ENCODE measurements around the gene RGS3.

Gene RGS3

DNA sequence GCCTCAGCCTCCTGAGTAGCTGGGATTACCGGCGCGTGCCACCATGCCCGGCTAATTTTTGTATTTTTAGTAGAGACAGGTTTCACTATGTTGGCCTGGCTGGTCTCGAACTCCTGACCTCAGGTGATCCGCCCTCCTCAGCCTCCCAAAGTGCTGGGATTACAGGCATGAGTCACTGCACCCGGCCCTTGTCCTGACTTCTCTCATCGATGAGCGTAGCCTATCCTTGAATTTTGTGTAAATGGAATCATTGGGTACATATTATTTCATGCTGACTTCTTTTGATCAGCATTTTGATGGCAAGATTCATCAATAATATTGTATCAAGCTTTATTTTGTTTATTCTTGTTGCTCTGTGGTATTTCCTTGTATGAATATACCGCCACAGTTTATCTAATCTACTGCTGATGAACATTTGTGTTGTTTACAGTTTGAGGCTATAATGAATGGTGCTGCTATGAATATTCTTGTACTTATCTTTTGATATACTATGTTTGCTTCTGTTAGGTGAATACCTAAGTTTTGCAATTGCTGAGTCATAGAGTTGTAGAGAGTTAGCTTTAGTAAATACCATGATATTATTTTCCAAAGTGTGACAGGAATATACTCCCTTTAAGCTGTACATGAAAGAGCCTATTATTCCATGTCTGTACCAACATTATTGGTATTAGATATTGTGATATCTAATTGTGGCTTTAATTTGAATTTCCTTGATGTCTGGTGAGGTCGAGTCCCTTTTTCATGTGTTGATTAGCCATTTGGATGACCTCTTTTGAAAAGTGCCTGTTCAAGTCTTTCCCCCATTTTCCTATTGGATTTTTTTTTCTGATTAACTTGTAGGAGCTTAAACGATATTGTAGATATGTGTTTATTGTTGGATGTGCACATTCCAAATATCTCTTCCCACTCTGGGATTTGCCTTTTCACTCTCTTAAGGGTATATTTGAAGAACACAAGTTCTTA is 107.5 kb downstream of the RGS3 start:
- DNase-seq (ENCODE audit: low read depth), result no peak

DNA sequence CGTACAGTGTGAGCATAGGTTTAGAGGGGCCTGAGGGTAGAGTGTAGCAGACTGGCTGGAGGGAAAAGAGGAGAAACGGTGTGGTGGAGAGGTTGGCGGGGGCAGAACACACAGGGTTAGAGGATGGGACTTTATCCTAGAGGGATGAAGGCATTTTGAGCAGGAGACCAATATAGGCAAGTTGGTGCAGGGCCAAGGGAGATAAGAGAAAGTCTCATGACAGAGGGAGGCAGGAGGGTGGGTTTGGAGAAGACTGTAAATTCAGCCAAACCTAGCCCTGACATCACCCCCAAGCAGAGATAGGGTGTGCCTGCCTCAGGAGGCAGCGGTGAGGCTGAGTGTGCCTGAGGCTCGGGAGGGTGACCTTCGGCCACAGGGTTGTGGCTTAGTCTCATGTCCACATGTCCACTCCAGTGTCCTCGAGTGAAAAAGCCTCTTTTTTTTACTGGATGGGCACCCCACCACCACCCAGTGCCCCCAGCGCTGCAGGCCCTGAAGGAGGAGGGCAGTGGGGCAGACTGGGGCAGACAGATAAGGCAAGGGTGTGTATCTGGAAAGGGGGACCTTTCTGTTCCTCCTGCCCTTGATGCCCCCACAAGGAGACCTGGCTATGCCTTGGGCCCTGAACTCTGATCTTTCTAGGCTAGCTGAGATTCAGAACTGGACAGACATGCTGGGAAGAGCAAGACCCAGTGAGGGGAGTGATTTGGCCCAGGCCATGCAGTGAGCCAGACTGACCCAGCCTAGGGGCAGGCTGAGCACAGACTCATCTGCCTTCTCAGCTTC is 108.7 kb downstream of the RGS3 start:
- no peak for DNase-seq (ENCODE audit: low read depth)

DNA sequence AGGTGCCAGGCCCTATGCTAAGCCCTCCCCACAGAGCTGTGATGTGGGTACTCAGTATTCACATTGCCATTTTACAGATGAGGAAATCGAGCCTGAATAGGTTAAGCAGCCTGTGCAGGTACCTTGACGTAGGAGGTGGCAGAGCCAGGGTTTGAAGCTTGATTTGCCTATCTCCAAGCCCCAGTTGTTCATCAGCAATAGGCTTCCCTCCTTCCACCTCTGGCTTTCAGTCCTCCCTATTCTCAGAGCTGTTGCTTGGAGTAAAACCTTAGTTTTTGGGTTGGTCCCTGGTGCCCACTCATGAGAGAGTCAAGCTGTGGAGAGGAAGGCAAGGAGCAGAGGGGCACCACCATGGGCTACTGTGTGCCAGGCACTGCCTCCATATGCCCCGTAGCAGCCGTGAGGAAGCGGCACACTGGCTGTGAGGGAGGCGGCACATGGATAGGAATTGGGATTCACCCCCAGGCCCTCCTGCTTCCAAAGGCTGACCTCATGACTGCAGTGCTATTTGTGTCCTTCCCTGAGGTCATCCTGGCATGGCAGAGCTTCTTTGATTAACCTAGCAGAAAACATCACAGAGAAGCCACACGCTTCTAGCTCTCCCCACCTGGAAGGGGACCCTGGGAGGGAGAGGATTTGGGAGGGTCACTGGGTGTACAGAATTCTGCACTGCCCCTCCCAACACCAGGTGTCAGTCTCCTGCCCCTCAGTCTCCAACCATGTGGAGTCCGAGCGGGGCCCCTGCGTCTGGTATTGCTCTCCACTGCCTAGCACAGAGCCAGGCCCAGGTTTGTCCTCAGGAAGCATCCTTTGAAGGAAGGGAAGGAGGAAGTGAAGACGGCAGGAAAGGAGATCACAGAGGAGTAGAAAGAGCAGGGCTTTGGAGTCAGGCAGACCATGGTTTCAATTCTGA is 109.8 kb downstream of the RGS3 start:
- DNase-seq (ENCODE audit: low read depth), result no peak

DNA sequence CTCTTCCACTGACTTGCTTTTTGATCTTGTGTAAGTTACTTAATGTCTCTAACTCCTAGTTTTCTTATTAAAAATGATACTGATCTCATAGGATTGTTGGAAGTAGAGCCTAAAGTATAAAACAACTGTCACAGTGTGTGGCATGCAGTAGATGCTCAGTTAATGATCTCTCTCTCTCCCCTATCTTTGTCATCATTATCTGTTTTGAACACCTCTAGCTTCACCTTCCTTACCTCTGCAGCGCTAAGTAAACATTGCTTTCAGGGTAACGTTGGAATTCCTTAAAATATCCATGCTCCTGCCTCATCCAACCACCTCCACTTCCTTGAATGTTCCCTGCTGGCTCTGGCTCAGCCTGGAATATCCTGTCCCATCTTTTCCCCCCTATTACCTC is 110.4 kb downstream of the RGS3 start:
- no peak for DNase-seq (ENCODE audit: low read depth)

DNA sequence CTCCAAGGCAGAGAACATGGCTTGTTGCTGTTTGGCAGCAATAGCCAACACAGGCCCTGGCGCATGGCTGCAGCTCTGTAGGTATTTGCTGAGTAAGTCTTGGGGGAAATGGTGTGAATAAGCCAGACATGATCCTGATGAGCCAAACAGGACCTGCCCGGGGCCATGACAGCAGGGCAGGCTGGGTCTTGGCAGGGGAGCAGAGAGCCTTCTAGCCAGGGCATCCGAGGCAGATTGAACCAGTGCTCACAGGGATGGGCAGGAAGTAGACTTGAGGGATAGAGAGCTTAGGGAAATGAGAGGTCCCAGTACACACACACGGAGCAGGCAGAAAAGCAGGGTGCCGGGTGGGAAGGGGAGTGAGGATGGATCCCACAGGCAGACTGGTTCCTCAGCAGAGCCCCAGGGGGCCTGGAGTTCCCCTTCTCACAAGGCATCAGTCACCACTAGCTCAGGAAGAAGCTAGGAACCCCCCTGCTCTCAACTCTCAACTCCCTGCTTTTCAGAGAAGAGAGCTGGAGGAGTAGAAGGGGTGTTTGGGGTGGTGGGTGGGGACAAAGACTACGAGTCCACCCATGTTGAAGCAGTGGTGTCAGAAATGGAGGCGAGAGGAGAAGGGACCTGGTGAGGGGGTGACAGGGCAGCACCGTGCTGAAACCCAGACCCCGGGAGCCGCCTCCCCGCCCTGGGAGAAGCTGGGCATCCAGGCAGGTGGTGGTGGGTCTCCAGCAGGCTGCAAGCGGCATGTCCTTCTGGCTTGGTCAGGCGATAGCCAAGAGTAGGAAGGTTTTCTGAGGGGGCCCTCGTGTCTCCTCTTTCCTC is 111.1 kb downstream of the RGS3 start:
- DNase-seq (ENCODE audit: low read depth), result no peak

DNA sequence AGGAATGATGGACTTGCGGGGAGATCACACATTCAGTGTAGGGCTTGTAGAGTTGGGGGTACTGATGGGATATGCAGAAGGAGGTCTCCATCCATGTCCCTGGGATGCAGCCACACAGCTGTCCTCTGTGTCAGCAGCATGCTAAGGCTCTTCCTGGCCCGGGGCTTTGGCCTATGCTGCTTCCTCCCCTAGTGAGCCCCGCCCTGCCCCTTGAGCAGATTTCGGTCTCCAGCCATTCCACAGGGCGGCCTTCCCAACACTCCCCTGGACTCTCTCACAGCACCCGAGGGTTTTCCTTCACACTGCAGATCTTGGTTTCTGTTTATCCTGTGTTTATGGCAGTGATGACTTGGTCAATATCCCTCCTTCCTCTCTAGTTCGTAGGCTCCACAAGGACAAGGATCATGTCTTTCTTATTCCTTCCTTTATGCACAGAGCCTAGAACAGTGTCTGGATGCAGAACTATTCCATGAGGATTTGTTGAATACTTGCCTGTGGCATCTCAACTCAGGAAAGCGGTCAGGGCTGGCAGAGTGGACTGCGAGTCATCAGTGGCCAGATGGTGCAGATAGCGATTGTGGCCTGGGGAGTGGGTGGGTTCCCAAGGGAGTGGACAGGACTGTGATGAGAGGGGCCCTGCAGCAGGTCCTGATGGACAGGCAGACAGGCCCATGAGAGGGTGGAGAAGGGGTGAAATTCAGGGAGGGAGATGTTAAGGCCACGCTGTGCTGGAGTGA is 114.2 kb downstream of the RGS3 start:
- DNase-seq (ENCODE audit: low read depth), result no peak

DNA sequence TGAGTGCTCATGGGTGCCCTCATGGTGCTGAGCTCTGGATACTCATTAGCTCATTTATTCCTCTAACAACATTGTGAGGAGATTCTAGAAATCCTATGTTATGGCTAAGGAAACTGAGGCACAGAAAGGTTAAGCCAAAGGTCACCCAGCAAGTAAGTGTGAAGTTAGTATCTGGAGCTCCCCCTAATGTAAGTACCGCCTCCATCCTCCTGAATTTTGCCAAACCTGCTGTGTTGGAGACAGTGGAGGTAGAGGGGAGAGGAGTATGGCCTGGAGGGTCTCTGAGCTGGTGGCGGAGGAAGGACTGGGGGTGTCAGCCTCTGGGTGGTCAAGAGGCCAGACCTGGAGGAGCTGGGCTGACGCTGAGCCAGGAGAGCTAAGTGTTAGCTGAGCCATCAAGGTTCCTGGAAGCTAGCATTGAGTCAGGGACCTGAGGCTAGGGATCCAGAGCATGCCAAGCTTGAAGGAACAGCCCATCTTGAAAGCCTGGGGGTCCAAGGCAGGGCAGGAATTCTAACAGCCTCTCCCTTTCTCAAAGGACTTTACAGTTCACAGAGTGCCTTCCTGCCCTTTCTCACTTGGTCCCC is 114.8 kb downstream of the RGS3 start:
- DNase-seq (ENCODE audit: low read depth), result no peak

DNA sequence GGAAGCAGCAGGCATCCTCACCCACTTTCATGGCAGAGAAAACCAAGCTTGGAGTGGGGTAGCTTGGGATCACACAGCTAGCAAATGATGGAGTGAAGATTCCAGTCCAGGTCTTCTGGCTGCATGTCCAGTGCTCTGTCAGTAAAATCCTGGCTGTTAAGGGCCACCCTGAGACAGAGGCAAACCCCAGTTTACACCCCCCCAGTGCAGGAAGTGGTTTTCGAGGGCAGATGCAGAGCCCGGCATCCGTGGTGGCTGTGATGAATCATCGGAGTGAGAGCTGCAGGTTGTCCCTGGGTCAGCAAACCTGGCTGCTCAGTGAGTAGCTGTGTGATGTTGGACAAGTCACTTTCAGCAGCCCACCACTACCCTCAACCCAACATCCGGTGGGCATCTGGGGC is 115.4 kb downstream of the RGS3 start:
- DNase-seq (ENCODE audit: low read depth), result peak; percentile 91

DNA sequence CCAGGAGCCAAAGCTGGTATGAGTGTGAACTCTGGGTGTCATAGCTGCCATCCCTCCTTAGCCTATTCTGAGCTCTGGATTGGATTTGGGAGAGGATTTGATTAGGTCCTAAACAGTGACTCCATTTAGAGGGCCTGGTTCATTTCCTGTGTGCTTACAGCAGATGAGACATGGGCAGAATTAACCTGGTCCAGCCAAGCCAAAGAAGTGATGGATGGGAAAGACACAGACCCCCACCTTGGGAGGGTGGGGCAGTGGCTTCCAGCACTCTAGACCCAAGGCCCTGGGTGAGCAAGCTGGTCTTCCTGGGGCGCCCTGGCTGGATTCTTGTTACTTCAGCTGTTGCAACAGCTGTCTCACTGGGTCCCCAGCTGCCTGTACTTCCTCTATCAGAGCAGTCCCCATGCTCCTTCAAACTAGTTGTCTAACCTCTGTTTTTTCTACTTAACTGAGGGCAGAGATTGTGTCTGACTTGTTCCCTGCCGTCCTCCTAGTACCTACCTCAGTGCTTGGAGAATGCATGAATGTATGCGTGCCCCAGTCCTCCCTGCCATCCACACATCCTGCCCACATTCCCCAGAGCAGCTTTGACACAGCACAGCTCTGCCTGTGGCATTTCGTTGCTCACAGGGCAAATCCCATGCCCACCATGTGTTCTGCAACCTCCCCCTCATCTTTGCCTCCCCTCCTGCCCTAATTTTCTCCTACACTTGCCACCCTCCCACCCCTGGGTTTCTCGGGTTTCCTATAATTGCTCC is 115.9 kb downstream of the RGS3 start:
- no peak for DNase-seq (ENCODE audit: low read depth)

DNA sequence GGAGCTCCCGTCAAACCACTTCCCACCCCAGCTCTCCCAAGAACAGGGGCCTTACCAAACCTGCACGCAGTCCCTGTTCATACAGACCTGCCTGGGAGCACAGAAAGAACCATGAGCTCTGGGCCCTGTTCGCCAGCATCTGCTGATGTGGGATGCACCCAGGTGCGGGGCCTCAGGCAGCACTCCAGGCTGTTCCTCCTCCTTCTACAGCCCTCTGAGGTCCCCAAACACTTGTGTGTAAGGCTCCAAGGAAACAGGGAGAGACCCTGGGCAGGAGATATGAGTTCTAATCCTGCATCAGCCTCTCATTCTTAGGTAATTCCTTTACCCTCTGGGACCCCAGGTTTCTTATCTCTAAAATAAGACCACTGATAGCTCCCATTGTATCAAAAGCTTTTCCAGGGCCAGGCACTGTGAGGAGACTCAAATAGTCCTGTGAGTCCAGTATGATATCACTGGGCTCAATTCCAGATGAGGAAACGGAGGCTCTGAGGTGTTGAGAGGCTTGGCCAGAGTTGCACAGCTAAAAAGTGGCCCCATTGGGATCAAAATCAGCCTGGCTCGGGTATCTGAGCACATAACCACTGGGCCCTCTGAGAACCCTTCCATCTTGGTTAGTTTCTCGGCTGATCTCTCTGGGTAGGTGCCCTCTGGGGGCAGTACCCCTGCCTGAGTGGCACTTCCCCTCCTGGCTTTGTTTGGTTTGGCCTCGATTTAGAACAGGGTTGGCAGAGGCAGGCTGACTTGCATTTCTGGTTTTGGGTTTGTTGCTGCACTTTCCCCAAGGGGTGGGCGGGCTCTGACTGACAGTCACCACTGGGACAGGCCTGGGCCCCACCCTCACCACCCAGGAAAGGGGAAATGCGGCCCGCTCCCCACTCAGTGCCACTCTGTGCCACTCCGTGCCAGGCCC is 116.8 kb downstream of the RGS3 start:
- DNase-seq (ENCODE audit: low read depth), result no peak

DNA sequence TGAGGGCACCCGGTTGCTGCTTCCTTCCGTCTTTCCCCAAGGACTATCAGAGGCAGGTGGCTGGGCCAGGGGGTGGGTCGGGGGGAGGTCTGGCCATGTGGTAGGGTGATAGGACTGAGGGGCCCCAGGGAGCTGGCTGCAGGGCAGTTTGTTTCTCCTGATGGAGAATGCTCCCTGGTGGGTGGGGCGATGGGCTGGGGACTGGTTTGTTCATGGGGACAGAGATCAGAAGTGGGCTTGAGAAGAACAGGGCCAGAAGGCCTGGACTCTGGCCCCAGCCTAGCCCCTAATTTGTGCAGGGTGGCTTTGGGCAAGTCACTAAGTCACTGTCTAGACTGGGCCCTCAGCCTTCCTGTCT is 117.4 kb downstream of the RGS3 start:
- DNase-seq (ENCODE audit: low read depth), result no peak

DNA sequence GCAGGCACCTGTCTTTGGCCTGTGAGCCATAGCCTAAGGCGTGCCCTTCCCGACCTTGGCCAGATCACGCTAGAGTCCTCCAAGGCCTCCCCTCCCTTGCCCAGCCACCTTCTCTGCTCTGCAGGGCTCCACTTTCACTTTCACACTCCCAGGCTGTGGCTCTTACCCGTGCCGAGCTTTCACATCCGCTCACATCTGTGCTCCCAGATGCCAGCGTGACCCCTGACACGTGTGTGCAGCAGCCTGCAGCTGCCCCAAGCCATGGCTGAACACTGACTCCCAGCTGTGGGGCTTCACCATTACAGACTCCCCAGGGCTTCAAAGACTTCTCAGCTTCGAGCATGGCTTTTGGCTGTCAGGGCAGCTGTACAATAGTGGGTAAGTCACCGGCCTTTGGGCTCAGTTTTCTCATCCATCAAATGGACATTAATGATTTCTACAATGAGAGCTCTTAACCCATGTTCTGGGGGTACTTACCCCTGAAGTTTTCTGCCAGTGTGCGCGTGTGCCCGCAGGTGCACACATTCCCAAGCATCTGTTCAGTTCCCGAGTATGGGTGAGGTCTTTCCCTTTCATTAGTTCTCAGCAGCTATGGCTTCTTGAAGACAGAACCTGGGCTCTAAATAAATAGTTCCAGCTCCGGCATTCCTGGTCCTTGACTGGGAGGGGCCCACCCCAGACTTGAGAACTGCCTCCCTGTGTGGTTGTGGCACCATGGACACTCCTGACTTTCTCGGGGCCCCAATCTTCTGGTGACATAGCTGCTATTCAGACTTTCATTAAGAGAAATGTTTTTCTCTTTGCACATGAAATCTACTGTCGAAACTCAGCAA is 118.6 kb downstream of the RGS3 start:
- DNase-seq (ENCODE audit: low read depth), result no peak

DNA sequence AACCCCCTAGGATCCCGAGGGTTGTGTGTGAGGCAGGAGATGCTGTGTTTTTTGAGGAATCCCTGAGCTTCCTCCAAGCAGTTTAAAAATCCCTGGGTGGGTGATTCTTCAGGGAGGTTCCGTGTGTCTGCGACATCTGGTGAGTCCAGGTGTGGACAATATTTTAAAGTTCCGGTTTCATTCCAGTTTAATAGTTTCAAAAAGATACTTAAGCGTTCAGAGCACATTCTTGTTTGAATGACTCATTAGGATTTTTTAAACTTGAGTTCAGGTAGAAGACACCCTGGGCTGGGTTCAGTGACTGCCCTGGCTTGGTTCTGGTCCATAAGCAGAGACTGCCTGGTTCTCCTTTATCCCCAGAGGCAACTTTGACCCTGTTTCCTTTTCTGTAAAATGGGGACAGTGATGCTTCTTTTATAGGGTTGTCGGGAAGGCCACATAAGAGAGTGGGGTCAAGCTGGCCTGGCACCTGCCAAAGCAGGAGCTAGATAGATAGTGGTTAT is 119.2 kb downstream of the RGS3 start:
- no peak for DNase-seq (ENCODE audit: low read depth)

DNA sequence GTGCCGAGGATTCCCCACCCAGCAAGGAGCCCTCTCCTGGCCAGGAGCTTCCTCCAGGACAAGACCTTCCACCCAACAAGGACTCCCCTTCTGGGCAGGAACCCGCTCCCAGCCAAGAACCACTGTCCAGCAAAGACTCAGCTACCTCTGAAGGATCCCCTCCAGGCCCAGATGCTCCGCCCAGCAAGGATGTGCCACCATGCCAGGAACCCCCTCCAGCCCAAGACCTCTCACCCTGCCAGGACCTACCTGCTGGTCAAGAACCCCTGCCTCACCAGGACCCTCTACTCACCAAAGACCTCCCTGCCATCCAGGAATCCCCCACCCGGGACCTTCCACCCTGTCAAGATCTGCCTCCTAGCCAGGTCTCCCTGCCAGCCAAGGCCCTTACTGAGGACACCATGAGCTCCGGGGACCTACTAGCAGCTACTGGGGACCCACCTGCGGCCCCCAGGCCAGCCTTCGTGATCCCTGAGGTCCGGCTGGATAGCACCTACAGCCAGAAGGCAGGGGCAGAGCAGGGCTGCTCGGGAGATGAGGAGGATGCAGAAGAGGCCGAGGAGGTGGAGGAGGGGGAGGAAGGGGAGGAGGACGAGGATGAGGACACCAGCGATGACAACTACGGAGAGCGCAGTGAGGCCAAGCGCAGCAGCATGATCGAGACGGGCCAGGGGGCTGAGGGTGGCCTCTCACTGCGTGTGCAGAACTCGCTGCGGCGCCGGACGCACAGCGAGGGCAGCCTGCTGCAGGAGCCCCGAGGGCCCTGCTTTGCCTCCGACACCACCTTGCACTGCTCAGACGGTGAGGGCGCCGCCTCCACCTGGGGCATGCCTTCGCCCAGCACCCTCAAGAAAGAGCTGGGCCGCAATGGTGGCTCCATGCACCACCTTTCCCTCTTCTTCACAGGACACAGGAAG is 120.2 kb downstream of the RGS3 start:
- DNase-seq (ENCODE audit: low read depth), result no peak

DNA sequence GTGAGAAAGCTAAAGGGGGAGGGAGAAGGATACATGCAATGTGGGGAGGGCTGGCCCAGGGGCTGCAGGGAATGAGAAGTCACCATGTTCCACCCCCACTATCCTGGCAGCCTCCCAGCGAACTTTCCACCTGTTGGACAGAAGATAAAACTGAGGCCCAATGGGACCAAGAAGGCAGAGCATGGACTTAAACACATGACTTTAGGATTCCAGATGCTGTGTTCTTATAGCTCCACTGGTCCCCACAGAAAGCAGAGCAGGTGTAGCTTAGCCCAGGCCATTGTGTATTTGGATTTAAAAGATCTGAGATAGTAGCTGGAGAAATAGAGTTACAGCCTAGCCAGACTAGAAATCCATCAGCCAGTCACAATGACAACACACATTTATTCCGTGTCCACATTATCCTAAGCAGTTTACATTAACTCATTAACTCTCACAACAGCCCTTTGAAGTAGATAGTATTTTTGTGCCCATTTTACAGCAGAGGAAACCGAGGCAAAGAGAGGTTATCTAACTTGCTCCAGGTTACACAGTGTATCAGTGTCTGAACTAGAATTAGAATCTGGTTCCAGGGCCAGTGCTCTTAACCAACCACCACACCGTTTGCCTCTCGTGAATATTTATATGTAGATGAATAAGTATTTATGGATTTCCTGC is 121.0 kb downstream of the RGS3 start:
- no peak for DNase-seq (ENCODE audit: low read depth)

DNA sequence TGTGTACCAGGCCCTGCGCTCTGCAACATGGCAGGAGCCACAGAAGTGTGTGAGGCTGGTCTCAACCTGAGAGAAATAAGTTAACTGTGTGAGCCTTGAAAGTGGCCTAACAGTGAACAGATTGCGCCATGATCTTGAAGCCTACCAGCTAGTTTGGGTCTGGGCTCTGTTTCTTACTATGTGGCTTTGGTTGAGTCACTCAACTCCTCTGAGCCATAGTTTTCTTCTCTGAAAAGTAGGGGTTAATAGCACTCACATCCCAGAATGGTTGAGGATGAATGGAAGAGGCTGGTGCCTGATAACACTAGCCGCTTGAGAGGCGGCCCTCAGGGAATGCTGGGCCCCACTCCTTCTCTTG is 121.5 kb downstream of the RGS3 start:
- DNase-seq (ENCODE audit: low read depth), result no peak

Measured in stromal cell of bone marrow (primary cell).